Heart left ventricle (tissue), 16 donors: ENCODE data around the gene PLEKHD1. TPM values are rescaled to one million over a fixed set of nuclear protein-coding genes. Genes with fewer than 3 reads are reported as not detected.

Experiments used
- ATAC-seq, 4 donors: fragments of 200-7000 bp; cut with Tn5 transposase; one replicate each; pipeline ENCODE4 v1.9.1; 2020 to 2022; ENCODE audit warnings: moderate library complexity in 4 of 4, mild to moderate bottlenecking in 3 of 4, moderate number of reproducible peaks in 1 of 4
- DNase-seq, 5 donors: peaks; one replicate each; pipeline ENCODE4 v3.0.0-alpha.2; 2020
- H3K27ac ChIP-seq, 12 donors: fragments of 200-600 bp; sonication (generic) in 4 of 12; one replicate each; pipeline versions ENCODE4 v1.5.0 to v1.8.0; 2016 to 2022; ENCODE audit warnings: mild to moderate bottlenecking in 2 of 12
- H3K27me3 ChIP-seq, 9 donors: fragments of 200-600 bp; sonication (generic) in 2 of 9; one replicate each; pipeline versions ENCODE4 v1.5.1 to v1.8.0; 2016 to 2022; ENCODE audit warnings: mild to moderate bottlenecking in 3 of 9
- H3K36me3 ChIP-seq, 9 donors: fragments of 200-600 bp; sonication (generic) in 2 of 9; one replicate each; pipeline versions ENCODE4 v1.5.0 to v1.8.0; 2018 to 2022; ENCODE audit warnings: mild to moderate bottlenecking in 2 of 9
- H3K4me1 ChIP-seq, 12 donors: fragments of 200-600 bp; sonication (generic) in 4 of 12; one replicate each; pipeline versions ENCODE4 v1.5.0 to v1.8.0; 2016 to 2022; ENCODE audit warnings: mild to moderate bottlenecking in 3 of 12
- H3K4me3 ChIP-seq, 12 donors: fragments of 200-600 bp; sonication (generic) in 4 of 12; one replicate each; pipeline versions ENCODE4 v1.5.0 to v1.8.0; 2017 to 2022; ENCODE audit warnings: mild to moderate bottlenecking in 9 of 12, moderate library complexity in 4 of 12
- H3K9me3 ChIP-seq, 12 donors: fragments of 200-600 bp; sonication (generic) in 4 of 12; one replicate each; pipeline versions ENCODE4 v1.5.0 to v1.8.0; 2016 to 2022; ENCODE audit warnings: mild to moderate bottlenecking in 1 of 12
- CTCF ChIP-seq, 12 donors: fragments of 200-600 bp; sonication (generic) in 4 of 12; IDR thresholded peaks; one replicate each; pipeline versions ENCODE4 v1.5.0 to v1.8.0; 2018 to 2022; ENCODE audit warnings: antibody characterized with exemption in 12 of 12, mild to moderate bottlenecking in 5 of 12
- POLR2A ChIP-seq, 2 donors: fragments of 450-650 bp; IDR thresholded peaks; one replicate each; pipeline ENCODE4 v1.6.1; 2017; ENCODE audit warnings: antibody characterized with exemption in 2 of 2, mild to moderate bottlenecking in 2 of 2, moderate library complexity in 2 of 2
- WGBS, 4 donors: extraction: QIAGEN DNeasy Blood & Tissue Kit in 2 of 4; methylation state at CpG; one replicate each; pipeline versions ENCODE4 v1.1.5 to v1.1.7; 2013 to 2018; 5-methylcytosine and 5-hydroxymethylcytosine counted together
- intact Hi-C, 10 donors: fragments of 100-400 bp; cut with DNase I; formaldehyde crosslinking; loops; one replicate each; pipeline versions ENCODE4 v1.11.1 to v1.14.2; 2022
- long read RNA-seq, 3 donors: library from polyadenylated mRNA; unstranded; transcript quantifications; one replicate each; pipeline ENCODE4 v2.0.0, GENCODE V29; 2020 to 2021
- polyA plus RNA-seq, 2 donors: library from polyadenylated mRNA; stranded (reverse); fragments of 200-250 nt; gene quantifications; one replicate each; pipeline ENCODE4 v1.2.3, GENCODE V29; 2013
- total RNA-seq, 9 donors: library from RNA; depleted of rRNA in 2 of 9; stranded (reverse); fragments of >200 nt in 2 of 9; fragmentation: NEBNext Ultra II Directional in 3 of 9; extraction: Animal tissue kit (Norgen Biotek cat#: 25700) in 3 of 9; gene quantifications; one replicate each; pipeline versions ENCODE4 v1.1.0 to v1.2.4, GENCODE V29; 2016 to 2023
- donor health status: ischemic (EF 13 %, LVEDD 7.1; RV severe dilation, severe dysfunction).
- donor health status: healthy with polysubstance abuse.
- donor health status: DM: no; HTN: yes; CAD: no.
- donor health status: DM: no; HTN: no; CAD: no.
- donor health status: ischemic (EF 25% LVEDD 6.9; RV normal size, moderate dysfunction).
- donor health status: ischemic (EF 25% LVEDD 5.7; RV mildly dilated, moderate dysfunction).
- donor health status: healthy.
- donor health status: DM: yes; HTN: yes; CAD: no.
- donor health status: ischemic (EF 35%, LVEDD 5.7; RV mildly dilated, moderate dysfunction).
- donor health status: nonischemic (EF 11% LVEDD 7.7; RV severe dilation, severe dysfunction).
- donor health status: DM: yes; HTN: yes; CAD: no.
- donor health status: PGD.
- donor health status: ischemic (EF 29% LVEDD 5.4; RV normal size, mild dysfunction).
- donor health status: nonischemic (EF 23%, LVEDD 6.1; RV moderate dilation, normal function).

The PLEKHD1 gene
- total RNA-seq (under 1 TPM in 6 of 9 donors, not detected in 3; 0.08 to 0.45 (median 0.14) TPM), polyA plus RNA-seq (under 1 TPM in 1 of 2 donors, not detected in 1; 0.04 TPM)
- long read RNA-seq, donor 1 = 0 reads
- long read RNA-seq, donor 2 = 0 reads
- long read RNA-seq, donor 3, partial matches to known transcripts = 1 of 1 reads
- long read RNA-seq, donor 3, other reads (novel, unspliced or antisense) = 0 of 1 reads

DNA sequence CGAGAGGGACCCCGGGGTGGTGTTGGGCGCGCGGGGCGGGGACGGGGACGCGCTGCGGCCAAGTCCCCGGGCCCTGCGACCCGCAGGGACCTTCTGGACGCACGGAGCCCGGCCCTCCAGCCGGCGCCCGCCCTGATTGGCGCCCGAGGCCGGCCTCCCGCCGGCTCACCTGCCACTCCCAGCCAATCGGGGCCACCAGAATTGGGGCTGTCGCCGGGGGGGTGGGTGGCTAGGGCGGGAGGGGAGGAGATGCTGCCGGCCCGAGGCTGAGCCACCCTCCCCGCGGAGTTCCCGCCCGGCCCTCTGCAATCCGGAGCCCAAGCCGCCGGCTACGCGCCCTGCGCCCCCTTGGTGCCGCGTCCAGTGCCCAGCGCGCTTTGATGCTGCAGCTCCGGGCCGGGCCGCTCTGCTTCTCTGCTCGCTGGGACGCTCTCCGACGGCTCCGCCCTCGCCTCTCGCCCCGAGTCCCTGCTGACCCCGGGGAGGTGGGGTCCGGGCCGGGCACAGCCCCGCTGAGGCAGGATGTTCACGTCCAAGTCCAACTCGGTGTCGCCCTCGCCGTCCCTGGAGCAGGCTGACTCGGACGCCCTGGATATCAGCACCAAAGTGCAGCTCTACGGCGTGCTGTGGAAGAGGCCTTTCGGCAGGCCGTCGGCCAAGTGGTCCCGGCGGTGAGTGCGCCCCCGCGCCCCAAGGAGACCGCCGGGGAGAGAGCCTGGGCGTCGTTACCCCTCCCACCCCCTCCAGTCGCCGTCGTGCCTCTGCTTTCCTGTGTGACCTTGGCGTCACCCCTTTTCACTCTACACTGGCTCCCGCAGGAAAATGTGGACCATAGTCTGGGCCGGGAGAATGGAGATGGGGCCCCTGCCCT lies at the start of gene PLEKHD1:
Gene PLEKHD1, plus strand, starts transcription at position 285 of the 871 bp plus-strand sequence. Its CDS starts 238 bp downstream, at position 523.
- DNase-seq (no peak), ATAC-seq (peak in 3 of 4 donors; percentile 10 to 59 (median 29))

DNA sequence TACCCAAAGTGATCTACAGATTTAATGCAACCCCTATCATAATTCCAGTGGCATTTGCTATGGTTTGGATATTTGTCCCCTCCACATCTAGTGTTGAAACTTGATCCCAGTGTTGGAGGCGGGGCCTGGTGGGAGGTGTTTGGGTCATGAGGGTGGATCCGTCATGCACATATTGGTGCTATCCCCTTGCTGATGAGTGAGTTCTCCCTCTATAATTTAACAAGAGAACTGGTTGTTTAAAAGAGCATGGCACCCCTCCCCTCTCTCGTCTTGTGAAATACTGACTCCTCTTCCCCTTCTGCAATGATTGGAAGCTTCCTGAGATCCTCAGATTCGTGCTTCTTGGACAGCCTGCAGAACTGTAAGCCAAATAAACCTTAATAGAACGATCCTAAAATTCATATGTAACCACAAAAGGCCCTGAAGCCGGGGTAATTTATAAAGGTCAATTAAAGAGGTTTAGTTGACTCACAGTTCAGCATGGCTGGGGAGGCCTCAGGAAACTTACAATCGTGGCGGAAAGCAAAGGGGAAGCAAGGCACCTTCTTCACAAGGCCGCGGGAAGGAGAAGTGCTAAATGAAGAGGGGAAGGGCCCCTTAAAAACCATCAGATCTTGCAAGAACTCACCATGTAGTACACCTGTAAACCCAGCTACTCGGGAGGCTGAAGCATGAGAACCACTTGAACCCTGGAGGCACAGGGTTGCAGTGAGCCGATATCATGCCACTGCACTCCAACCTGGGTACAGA lies 44.8 kb upstream of the PLEKHD1 start:
- no peaks in the 10 kb centered on the region for H3K9me3 ChIP-seq
- 90 to 93% (median 91%) methylated on average over 12 of the region's 12 CpGs for WGBS, 4 donors
- peaks cover 0 to 38% (median 10%) of the 10 kb centered on the region in 9 donors for H3K36me3 ChIP-seq
- no peak for DNase-seq
- H3K4me1 ChIP-seq = peaks cover 0 to 12% (median 0%) of the 10 kb centered on the region in 12 donors
- no peak for TF ChIP-seq CTCF (IDR thresholded peaks at IDR 0.05)
- no peak for TF ChIP-seq POLR2A (IDR thresholded peaks at IDR 0.05)
- ATAC-seq = no peak
- H3K4me3 ChIP-seq = no peak overlapping the region
- intact Hi-C loops = no loop called here
- H3K27ac ChIP-seq = no peak overlapping the region
- H3K27me3 ChIP-seq = no peaks in the 10 kb centered on the region

More for the DNA sequence above, at the start of gene PLEKHD1:
- peak within 1 kb of the TSS; percentile 7 to 55 (median 42) for H3K4me3 ChIP-seq
- WGBS, 4 donors = 2 to 4% (median 3%) methylated on average over 26 to 86 of the region's 86 CpGs
- TF ChIP-seq POLR2A (IDR thresholded peaks at IDR 0.05) (no peak), CTCF (IDR thresholded peaks at IDR 0.05) (no peak)
- H3K4me1 ChIP-seq = peaks cover 0 to 18% (median 13%) of the 10 kb centered on the region in 12 donors
- H3K27ac ChIP-seq = no peak within 1 kb of the TSS
- intact Hi-C loops = no loop called here
- peaks cover 5 to 47% (median 20%) of the 10 kb centered on the region in 9 donors for H3K27me3 ChIP-seq
- no peaks in the 10 kb centered on the region for H3K9me3 ChIP-seq
- H3K36me3 ChIP-seq = no peaks in the 10 kb centered on the region

DNA sequence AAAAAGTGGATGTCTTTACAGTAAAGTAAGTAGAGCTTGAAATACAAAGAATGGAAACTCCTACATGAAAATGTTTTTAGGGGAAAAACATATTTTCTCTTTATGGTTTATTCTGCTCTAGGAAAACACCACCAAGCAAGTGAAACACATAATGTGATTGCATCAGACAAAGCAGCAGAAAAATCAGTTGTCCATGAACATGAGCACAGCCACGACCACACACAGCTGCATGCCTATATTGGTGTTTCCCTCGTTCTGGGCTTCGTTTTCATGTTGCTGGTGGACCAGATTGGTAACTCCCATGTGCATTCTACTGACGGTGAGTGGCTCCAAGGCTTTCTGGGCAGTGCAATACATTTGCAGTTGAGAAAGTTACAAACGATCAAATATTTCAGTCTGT lies 42.6 kb upstream of the PLEKHD1 start:
- TF ChIP-seq POLR2A (IDR thresholded peaks at IDR 0.05) (no peak), CTCF (IDR thresholded peaks at IDR 0.05) (no peak)
- Histone ChIP-seq H3K9me3 (no peaks in the 10 kb centered on the region), H3K4me1 (peaks cover 0 to 12% (median 0%) of the 10 kb centered on the region in 12 donors), H3K27me3 (no peaks in the 10 kb centered on the region), H3K27ac (no peak overlapping the region), H3K36me3 (peaks cover 0 to 49% (median 15%) of the 10 kb centered on the region in 9 donors), H3K4me3 (no peak overlapping the region)
- DNase-seq (no peak), ATAC-seq (no peak)
- intact Hi-C loops = no loop called here
- 86 to 93% (median 90%) methylated on average over 5 of the region's 5 CpGs for WGBS, 4 donors
